HFFc6 (cell line): ENCODE results near the gene KCNIP2. TPM values are rescaled to one million over a fixed set of nuclear protein-coding genes. Genes with fewer than 3 reads are reported as not detected.

Experiments
- DNase-seq: peaks from one replicate; pipeline ENCODE4 v3.0.0-alpha.2; 2018
- H3K27ac Mint-ChIP-seq: 2 replicates; pipeline ENCODE4 v1.8.0; 2020; ENCODE audit warnings: mild to moderate bottlenecking, mixed read lengths
- H3K27me3 Mint-ChIP-seq: 2 replicates; pipeline ENCODE4 v1.8.0; 2021; ENCODE audit warnings: mild to moderate bottlenecking, moderate library complexity, mixed read lengths; ENCODE audit not compliant: insufficient read depth
- H3K36me3 Mint-ChIP-seq: 2 replicates; pipeline ENCODE4 v1.8.0; 2021; ENCODE audit warnings: low read depth, mixed read lengths
- H3K4me1 Mint-ChIP-seq: 2 replicates; pipeline ENCODE4 v1.8.0; 2020; ENCODE audit warnings: low read depth, mixed read lengths
- H3K4me3 Mint-ChIP-seq: 2 replicates; pipeline ENCODE4 v1.8.0; 2020; ENCODE audit warnings: mild to moderate bottlenecking, moderate library complexity, mixed read lengths
- H3K9me3 Mint-ChIP-seq: 2 replicates; pipeline ENCODE4 v1.8.0; 2020; ENCODE audit warnings: mild to moderate bottlenecking, mixed read lengths
- total RNA-seq, 6 experiments: library from RNA; stranded (reverse); fragmentation: NEBNext Ultra II Directional; extraction: Animal tissue kit (Norgen Biotek cat#: 25700); gene quantifications; 2 replicates in 1 of 6; 3 replicates in 5 of 6; pipeline ENCODE4 v1.2.3, GENCODE V29; 2021
- TF ChIP-seq, protein P1 (sequence below): fragments of 200-600 bp; sonication (generic); IDR thresholded peaks from 2 replicates; pipeline ENCODE4 v1.5.0; 2021; ENCODE audit warnings: antibody characterized with exemption, mild to moderate bottlenecking

The KCNIP2 gene
- total RNA-seq, 6 experiments from 2014 or later, result 0.31 to 1.3 (median 0.50) TPM

DNA sequence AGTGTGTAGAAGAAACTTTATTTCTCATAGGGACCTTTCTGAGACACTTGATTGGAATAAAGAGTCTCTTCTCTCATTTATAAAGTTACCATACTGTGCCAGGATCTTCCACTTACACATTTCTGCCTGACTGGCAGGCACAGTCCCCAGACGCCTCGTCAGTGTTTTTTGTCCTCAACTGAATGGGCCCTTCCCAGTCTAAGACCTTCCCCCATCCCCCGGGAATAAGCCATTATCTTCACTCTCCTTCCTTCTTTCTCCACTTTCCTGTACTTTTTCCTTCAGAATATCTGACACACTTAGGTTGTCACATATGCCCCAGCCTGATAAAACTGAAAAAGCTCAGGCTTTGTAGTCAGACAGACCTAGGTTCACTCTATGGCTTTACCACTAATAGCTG, 35.3 kb upstream of the KCNIP2 start:
- TF ChIP-seq, protein P1, sequence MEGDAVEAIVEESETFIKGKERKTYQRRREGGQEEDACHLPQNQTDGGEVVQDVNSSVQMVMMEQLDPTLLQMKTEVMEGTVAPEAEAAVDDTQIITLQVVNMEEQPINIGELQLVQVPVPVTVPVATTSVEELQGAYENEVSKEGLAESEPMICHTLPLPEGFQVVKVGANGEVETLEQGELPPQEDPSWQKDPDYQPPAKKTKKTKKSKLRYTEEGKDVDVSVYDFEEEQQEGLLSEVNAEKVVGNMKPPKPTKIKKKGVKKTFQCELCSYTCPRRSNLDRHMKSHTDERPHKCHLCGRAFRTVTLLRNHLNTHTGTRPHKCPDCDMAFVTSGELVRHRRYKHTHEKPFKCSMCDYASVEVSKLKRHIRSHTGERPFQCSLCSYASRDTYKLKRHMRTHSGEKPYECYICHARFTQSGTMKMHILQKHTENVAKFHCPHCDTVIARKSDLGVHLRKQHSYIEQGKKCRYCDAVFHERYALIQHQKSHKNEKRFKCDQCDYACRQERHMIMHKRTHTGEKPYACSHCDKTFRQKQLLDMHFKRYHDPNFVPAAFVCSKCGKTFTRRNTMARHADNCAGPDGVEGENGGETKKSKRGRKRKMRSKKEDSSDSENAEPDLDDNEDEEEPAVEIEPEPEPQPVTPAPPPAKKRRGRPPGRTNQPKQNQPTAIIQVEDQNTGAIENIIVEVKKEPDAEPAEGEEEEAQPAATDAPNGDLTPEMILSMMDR, result no peak
- H3K27ac Mint-ChIP-seq, result peak overlapping the region; percentile 70
- H3K4me1 Mint-ChIP-seq, result peaks cover 30% of the 10 kb centered on the region
- peak overlapping the region; percentile 8; the same call in 1 of the 2 replicates for H3K4me3 Mint-ChIP-seq
- no peaks in the 10 kb centered on the region for H3K9me3 Mint-ChIP-seq
- H3K27me3 Mint-ChIP-seq, result peaks cover 2% of the 10 kb centered on the region
- DNase-seq, result no peak
- peaks cover 5% of the 10 kb centered on the region for H3K36me3 Mint-ChIP-seq

DNA sequence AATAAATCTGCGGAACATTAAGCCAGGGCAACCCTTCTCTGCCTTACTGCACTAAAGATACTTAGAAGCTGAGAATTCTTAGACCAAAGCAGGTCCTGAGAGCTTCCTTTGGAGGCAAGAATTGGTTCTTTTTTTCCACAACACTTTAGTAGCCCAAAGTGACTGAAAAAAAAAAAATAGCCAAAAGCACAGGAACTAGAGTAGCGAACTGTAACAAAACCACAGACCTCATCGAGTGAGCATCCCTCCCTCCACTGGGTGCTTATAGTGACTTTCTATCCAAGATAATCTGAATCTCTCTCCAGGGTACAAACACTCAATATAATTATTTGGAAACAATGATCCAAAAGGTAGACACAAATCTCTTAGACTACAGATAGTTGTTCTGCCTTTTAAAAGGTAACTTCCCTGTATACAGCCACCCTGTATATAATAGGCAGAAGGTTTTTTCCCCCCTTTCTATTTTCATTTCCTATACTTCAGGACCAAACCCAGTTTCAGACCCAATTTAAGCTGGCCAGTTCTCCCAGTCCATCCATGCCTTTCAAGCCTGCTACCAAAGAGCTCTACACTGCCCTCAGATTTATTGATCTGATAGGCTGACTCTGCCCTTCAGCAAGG, 31.6 kb upstream of the KCNIP2 start:
- Mint-ChIP-seq H3K4me3 (no peak overlapping the region), H3K9me3 (no peaks in the 10 kb centered on the region), H3K4me1 (peaks cover 22% of the 10 kb centered on the region), H3K36me3 (peaks cover 14% of the 10 kb centered on the region), H3K27me3 (peaks cover 2% of the 10 kb centered on the region), H3K27ac (no peak overlapping the region)
- TF ChIP-seq, protein P1, result no peak
- DNase-seq, result no peak

DNA sequence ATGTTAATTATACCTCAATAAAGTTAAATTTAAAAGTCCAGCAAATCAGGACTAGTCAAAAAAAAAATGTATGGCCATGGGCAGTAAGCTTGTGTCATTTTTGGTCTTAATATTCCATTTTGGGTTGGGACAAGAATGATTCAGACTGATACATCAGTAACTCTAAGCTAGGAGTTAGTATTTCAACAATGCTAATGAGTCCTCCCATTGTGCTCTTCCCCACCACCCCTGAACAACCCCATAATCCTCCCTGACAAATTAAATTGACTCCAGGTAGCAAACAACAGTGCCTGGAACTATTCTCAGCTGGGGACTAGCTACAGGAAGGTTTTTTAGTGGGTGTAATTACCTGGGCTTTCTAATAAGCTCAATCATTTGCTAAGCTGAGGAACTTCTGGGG, 30.7 kb upstream of the KCNIP2 start:
- Mint-ChIP-seq H3K4me3 (no peak overlapping the region), H3K27ac (no peak overlapping the region), H3K36me3 (peaks cover 14% of the 10 kb centered on the region), H3K4me1 (peaks cover 13% of the 10 kb centered on the region), H3K27me3 (no peaks in the 10 kb centered on the region; the same call in none of the 2 replicates), H3K9me3 (no peaks in the 10 kb centered on the region)
- DNase-seq, result no peak
- TF ChIP-seq, protein P1, result no peak

- Mint-ChIP-seq H3K4me1 (peaks cover 6% of the 10 kb centered on the region), H3K9me3 (peaks cover 6% of the 10 kb centered on the region), H3K27ac (no peak overlapping the region), H3K36me3 (peaks cover 25% of the 10 kb centered on the region), H3K27me3 (peaks cover 1% of the 10 kb centered on the region), H3K4me3 (no peak overlapping the region)
- no peak for DNase-seq
- TF ChIP-seq, protein P1, result no peak
Observed at GRCh38 chr10:101867931-101868330, 24.3 kb upstream of the KCNIP2 start.

DNA sequence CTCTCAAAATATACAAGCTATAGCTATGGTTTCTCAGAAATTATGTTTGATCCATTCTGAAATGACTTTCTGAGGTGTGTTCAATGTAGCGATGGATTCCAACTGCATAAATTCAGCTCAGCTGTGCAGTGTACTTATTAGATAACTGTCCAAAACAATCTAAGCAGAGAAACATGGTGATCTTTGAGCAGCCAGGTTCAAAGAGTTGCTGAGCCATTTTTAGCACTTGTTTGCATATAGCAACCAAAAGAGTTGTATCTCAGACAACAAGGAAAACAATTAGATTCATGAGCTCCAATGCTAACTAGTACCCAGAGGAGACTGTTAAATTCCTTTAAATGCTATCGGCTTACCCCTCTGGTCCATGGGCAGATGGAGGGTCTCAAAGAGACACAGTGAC, 15.9 kb upstream of the KCNIP2 start:
- TF ChIP-seq, protein P1, result no peak
- Mint-ChIP-seq H3K9me3 (peaks cover 13% of the 10 kb centered on the region), H3K4me3 (no peak overlapping the region), H3K4me1 (peaks cover 12% of the 10 kb centered on the region), H3K27me3 (peaks cover 1% of the 10 kb centered on the region; the same call in 1 of the 2 replicates), H3K27ac (no peak overlapping the region), H3K36me3 (peaks cover 32% of the 10 kb centered on the region)
- no peak for DNase-seq
